GM10248 (cell line): Measurements from ENCODE around the gene TEX29.

Experiments
- CTCF ChIA-PET: fragments of 300-600 bp; sonication (Branson Sonifier 250); formaldehyde crosslinking; extraction: SDS; loops from one replicate; lab custom pipeline; 2021; ENCODE audit warnings: antibody characterized with exemption; lab: Yijun Ruan, JAX
- POLR2A ChIA-PET: fragments of 350-650 bp; sonication (Branson Sonifier 250); formaldehyde crosslinking; extraction: SDS; loops from one replicate; lab custom pipeline; 2020; ENCODE audit warnings: antibody characterized with exemption; lab: Yijun Ruan, JAX
- DNase-seq: peaks from one replicate; pipeline ENCODE4 v3.0.0; 2012; ENCODE audit errors: extremely low spot score
- CTCF ChIP-seq: IDR thresholded peaks from 2 replicates; pipeline ENCODE4 v1.5.1; 2012; ENCODE audit warnings: mild to moderate bottlenecking, low read depth; ENCODE audit errors: extremely low read depth, missing control alignments, control extremely low read depth

The TEX29 gene

DNA sequence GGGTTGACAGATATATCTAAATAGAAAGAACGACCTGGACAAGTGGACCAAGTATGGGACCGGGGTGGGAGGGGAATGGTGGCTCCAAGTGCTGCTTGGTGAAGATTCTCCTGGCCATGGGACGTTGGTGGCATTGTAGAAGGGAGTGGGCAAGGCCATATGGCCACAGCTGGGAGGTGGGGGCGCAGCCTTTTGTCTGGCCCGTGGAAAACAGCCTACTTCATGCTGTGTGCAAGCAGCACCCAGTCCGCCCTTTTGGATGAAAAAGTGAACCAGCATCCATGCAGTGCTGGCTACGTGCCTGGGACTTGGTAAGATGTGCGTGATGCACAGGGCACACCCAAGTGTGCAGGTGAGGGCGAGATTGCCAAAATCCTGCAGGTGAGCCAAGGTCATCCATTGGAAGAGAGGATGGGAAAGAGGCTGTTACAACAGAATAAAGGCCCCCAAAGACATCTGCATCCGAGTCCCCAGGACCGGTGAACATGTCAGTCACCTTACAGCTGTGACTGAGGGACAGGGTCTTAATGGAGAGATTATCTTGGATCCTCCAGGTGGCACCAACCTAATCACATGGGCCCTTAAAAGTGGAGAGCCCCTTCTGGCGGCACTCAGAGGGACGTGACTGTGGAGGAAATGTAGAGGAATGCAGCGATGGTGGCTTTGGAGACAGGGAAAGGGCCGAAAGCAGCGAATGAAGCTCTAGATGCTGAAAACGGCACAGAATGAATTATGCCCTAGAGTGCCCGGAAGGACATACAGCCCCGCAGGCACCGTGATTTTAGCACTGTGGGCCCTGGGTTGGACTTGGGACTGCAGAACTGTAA is 40.8 kb downstream of the TEX29 start:
- DNase-seq = no peak
- no peak for TF ChIP-seq CTCF
- CTCF ChIA-PET = no interaction called here
- POLR2A ChIA-PET = no interaction called here

DNA sequence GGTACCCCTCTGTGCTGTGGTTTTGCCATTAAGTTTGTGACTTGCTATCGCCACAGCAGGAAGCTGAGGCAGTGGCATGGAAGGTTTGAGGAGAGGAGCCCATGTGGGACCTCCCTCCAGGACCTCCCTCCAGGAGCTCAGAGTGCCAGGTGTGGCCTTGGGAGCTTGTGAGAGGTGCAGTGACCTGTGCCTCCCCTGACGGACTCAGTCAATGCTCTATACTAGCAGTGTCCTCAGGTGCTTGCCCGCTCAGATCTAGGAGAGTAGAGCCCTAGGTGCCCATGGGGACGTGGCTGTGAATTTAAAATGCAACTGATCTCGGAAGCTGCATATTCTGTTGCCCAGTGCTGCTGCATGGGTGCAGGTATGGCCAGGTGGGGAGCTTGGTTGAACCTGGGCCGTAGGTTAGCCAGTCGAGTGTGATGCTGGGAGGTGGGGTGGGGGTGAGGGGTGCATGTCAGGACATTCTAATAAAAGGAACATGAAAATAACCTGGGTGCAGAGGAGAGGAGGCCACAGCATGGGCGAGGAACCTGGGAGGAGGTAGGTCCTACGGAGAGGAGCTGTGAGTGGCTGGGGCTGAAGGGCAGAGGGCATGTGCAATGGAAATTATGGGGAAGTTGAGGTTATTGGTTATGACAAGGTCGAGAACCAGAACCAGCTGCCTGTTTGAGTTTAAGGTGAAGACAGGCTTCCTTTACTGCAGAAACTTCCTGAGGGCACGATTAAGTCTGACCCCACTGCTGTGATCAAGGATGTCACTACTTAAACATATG is 41.6 kb downstream of the TEX29 start:
- no peak for TF ChIP-seq CTCF
- no peak for DNase-seq
- ChIA-PET CTCF (no interaction called here), POLR2A (no interaction called here)

- ChIA-PET POLR2A (interaction anchor here (0.6 kb wide), 1 partner anchor 1130 kb away, joined by 4 read pairs; no protein-coding TSS in a partner anchor), CTCF (no interaction called here)
- DNase-seq = no peak
- no peak for TF ChIP-seq CTCF
These were observed 42.7 kb downstream of the TEX29 start for GRCh38 chr13:111363121-111363520.

DNA sequence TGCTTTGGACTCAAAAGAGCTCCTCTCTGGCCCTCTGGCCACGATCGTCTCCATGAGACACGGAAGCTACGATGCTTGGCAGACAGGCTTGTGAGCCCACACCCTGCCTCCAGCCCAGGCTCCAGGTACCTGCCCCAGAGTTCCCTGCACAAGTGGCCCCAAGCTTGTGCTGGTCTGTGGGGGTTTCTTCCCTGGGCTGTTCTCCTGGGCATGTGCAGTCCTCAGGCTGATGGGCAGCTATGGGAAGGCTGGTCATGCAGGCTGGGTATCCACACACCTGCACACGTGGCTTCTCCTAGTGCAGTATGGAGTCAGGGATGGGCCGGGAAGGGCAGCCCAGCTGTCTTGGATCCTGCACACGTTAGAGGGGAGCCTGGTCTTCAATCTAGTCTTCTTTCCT is 43.1 kb downstream of the TEX29 start:
- ChIA-PET CTCF (no interaction called here), POLR2A (no interaction called here)
- no peak for DNase-seq
- no peak for TF ChIP-seq CTCF

GRCh38 chr13:111365149-111366005 is 44.9 kb downstream of the TEX29 start:
- DNase-seq = no peak
- TF ChIP-seq CTCF = no peak
- CTCF ChIA-PET = no interaction called here
- POLR2A ChIA-PET = no interaction called here

DNA sequence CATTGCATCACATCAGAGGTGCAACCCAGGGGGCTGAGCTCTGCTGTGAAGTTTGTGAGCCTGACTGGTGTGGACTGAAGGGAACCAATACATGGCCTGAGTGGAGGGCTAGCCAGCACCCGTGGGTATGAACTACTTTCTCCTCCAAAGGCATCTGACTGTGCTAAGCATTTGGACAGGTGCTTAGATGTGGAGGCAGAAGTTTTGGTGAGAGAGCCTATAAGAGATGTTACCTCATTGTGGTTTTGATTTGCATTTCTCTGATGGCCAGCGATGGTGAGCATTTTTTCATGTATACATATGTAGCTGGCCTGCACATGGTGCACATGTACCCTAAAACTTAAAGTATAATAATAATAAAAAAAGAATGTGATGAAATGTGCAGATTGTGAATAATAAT is 46.9 kb downstream of the TEX29 start:
- CTCF ChIA-PET = no interaction called here

More for the DNA sequence above, 46.9 kb downstream of the TEX29 start:
- TF ChIP-seq CTCF = no peak
- POLR2A ChIA-PET = no interaction called here
- no peak for DNase-seq
